ENCODE measurements around the gene UGT1A9. TPM values are rescaled to one million over a fixed set of nuclear protein-coding genes. Genes with fewer than 3 reads are reported as not detected.

Gene UGT1A9
- total and polyA plus RNA-seq, 2 of the 13 experiments (the other 11 are each of a cell fraction or from before 2014, with no cell fraction given), result 0.07 TPM; not detected in 1

- TF ChIP-seq LRRFIP1 (CRISPR knock-in tag; conservative IDR thresholded peaks at IDR 0.05), result no peak
- 0 out of 2 replicates have a peak, but pooled peaks have one; percentile 50 for TF ChIP-seq PRDM10 (CRISPR knock-in tag; IDR thresholded peaks at IDR 0.05; ENCODE audit: low read depth)
- TF ChIP-seq POLR2A (IDR thresholded peaks at IDR 0.05; ENCODE audit: insufficient read depth in 1 of 2, low read depth in 2 of 2, low read length in 2 of 2), result no peak
- TF ChIP-seq CENPT (CRISPR knock-in tag; IDR thresholded peaks at IDR 0.05; ENCODE audit: low read depth), result no peak
- TF ChIP-seq ZNF280D (CRISPR knock-in tag; IDR thresholded peaks at IDR 0.05), result peak; percentile 71; the same call in 1 of the 2 replicates
- TF ChIP-seq DBP (CRISPR knock-in tag; IDR thresholded peaks at IDR 0.05; ENCODE audit: not compliant biosample characterization), result peak; percentile 77
- TF ChIP-seq HOXA5 (CRISPR knock-in tag; IDR thresholded peaks at IDR 0.05), result peak; percentile 97
- TF ChIP-seq ZNF33B (CRISPR knock-in tag; IDR thresholded peaks at IDR 0.05), result 0 out of 2 replicates have a peak, but pooled peaks have one; percentile 48
- no peak for TF ChIP-seq BCL3 (CRISPR knock-in tag; IDR thresholded peaks at IDR 0.05)
- TF ChIP-seq ZMYM3 (CRISPR knock-in tag; IDR thresholded peaks at IDR 0.05), result peak; percentile 21; the same call in 1 of the 2 replicates
- 0 out of 2 replicates have a peak, but pooled peaks have one; percentile 90 for TF ChIP-seq DNMT3B (CRISPR knock-in tag; conservative IDR thresholded peaks at IDR 0.05)
- TF ChIP-seq BORCS8-MEF2B (CRISPR knock-in tag; IDR thresholded peaks at IDR 0.05), result no peak
- no peak for TF ChIP-seq EEA1 (CRISPR knock-in tag; IDR thresholded peaks at IDR 0.05; ENCODE audit: borderline replicate concordance)
- no peak for TF ChIP-seq ZNF354B (CRISPR knock-in tag; IDR thresholded peaks at IDR 0.05)
Measured at GRCh38 chr2:233756429-233757081, 84.9 kb downstream of the UGT1A9 start (continued).
